Mesenchymal stem cell (in vitro differentiated cells and primary cell): ENCODE results near the gene RBP7.

Experiments
- DNase-seq: peaks from one replicate; pipeline ENCODE4 v3.0.0-alpha.2; 2013
- H2AFZ ChIP-seq: one replicate; pipeline ENCODE4 v1.6.1; 2013; ENCODE audit warnings: low read depth, mild to moderate bottlenecking, control low read depth, inconsistent platforms, low read length, moderate library complexity
- H2AK5ac ChIP-seq: 2 replicates; pipeline ENCODE4 v1.6.1; 2013; ENCODE audit warnings: low read length, moderate library complexity, mild to moderate bottlenecking, inconsistent platforms; ENCODE audit not compliant: severe bottlenecking
- H2BK120ac ChIP-seq: one replicate; pipeline ENCODE4 v1.6.1; 2013; ENCODE audit warnings: low read depth, mild to moderate bottlenecking, inconsistent platforms, low read length, moderate library complexity
- H2BK12ac ChIP-seq, 2 experiments: one replicate each; pipeline ENCODE4 v1.6.1; 2013; ENCODE audit warnings: inconsistent platforms in 2 of 2, low read length in 2 of 2, mild to moderate bottlenecking in 2 of 2, moderate library complexity in 2 of 2, control low read depth in 1 of 2
- H2BK15ac ChIP-seq: one replicate; pipeline ENCODE4 v1.6.1; 2013; ENCODE audit warnings: mild to moderate bottlenecking, low read depth, inconsistent platforms; ENCODE audit not compliant: poor library complexity, severe bottlenecking
- H2BK5ac ChIP-seq: 2 replicates; pipeline ENCODE4 v1.6.1; 2013; ENCODE audit warnings: low read depth, mild to moderate bottlenecking, low read length, control low read depth, inconsistent platforms; ENCODE audit not compliant: poor library complexity, severe bottlenecking
- H3K14ac ChIP-seq, 2 experiments: one replicate each; pipeline ENCODE4 v1.6.1; 2013; ENCODE audit warnings: inconsistent platforms in 2 of 2, low read length in 2 of 2, control low read depth in 1 of 2, mild to moderate bottlenecking in 1 of 2, moderate library complexity in 1 of 2
- H3K18ac ChIP-seq, 2 experiments: one replicate each; pipeline ENCODE4 v1.6.1; 2013; ENCODE audit warnings: inconsistent platforms in 2 of 2, low read length in 2 of 2, control low read depth in 1 of 2, low read depth in 1 of 2, mild to moderate bottlenecking in 1 of 2
- H3K23ac ChIP-seq, 2 experiments: one replicate each; pipeline ENCODE4 v1.6.1; 2013; ENCODE audit warnings: inconsistent platforms in 2 of 2, low read length in 2 of 2, mild to moderate bottlenecking in 2 of 2, moderate library complexity in 2 of 2, control low read depth in 1 of 2
- H3K27ac ChIP-seq: 2 replicates; pipeline ENCODE4 v1.5.1; 2013; ENCODE audit warnings: mild to moderate bottlenecking, moderate library complexity, low read length, control low read depth, inconsistent platforms; ENCODE audit not compliant: poor library complexity, severe bottlenecking
- H3K27me3 ChIP-seq, 2 experiments: 2 replicates each; pipeline versions ENCODE4 v1.6.1 to v1.7.0; 2013; ENCODE audit warnings: low read length in 2 of 2, mild to moderate bottlenecking in 2 of 2, moderate library complexity in 2 of 2, control low read depth in 1 of 2, inconsistent platforms in 1 of 2; ENCODE audit not compliant: control insufficient read depth in 1 of 2, insufficient read depth in 1 of 2
- H3K36me3 ChIP-seq, 2 experiments: 2 replicates each; pipeline versions ENCODE4 v1.6.1 to v1.7.0; 2013; ENCODE audit warnings: low read length in 2 of 2, control low read depth in 1 of 2, inconsistent platforms in 1 of 2, low read depth in 1 of 2, mild to moderate bottlenecking in 1 of 2; ENCODE audit not compliant: insufficient read depth in 2 of 2, control insufficient read depth in 1 of 2
- H3K4ac ChIP-seq, 2 experiments: one replicate each; pipeline ENCODE4 v1.6.1; 2013; ENCODE audit warnings: inconsistent platforms in 2 of 2, low read length in 2 of 2, mild to moderate bottlenecking in 2 of 2, moderate library complexity in 2 of 2, control low read depth in 1 of 2, low read depth in 1 of 2
- H3K4me1 ChIP-seq: 2 replicates; pipeline ENCODE4 v1.6.1; 2013; ENCODE audit warnings: low read depth, low read length, control low read depth; ENCODE audit not compliant: control insufficient read depth, insufficient read depth
- H3K4me2 ChIP-seq: 2 replicates; pipeline ENCODE4 v1.6.1; 2013; ENCODE audit warnings: low read length, mild to moderate bottlenecking, inconsistent platforms; ENCODE audit not compliant: poor library complexity, severe bottlenecking
- H3K4me3 ChIP-seq, 2 experiments: 2 replicates each; pipeline versions ENCODE4 v1.5.1 to v1.7.0; 2013; ENCODE audit warnings: low read length in 2 of 2, mild to moderate bottlenecking in 2 of 2, control low read depth in 1 of 2, low read depth in 1 of 2; ENCODE audit not compliant: insufficient read depth in 1 of 2
- H3K79me1 ChIP-seq: replicated peaks from 2 replicates; pipeline ENCODE4 v1.6.1; 2013; ENCODE audit warnings: mild to moderate bottlenecking, control low read depth, low read length, inconsistent platforms; ENCODE audit not compliant: poor library complexity, severe bottlenecking
- H3K9ac ChIP-seq: 2 replicates; pipeline ENCODE4 v1.7.0; 2013; ENCODE audit warnings: mild to moderate bottlenecking, low read length, moderate library complexity
- H3K9me3 ChIP-seq: 2 replicates; pipeline ENCODE4 v1.7.0; 2013; ENCODE audit warnings: mild to moderate bottlenecking, low read length; ENCODE audit not compliant: control insufficient read depth
- H4K8ac ChIP-seq: one replicate; pipeline ENCODE4 v1.6.1; 2013; ENCODE audit warnings: inconsistent platforms, mild to moderate bottlenecking, low read length, moderate library complexity
- H4K91ac ChIP-seq: one replicate; pipeline ENCODE4 v1.6.1; 2013; ENCODE audit warnings: mild to moderate bottlenecking, low read length, inconsistent platforms
- WGBS: methylation state at CpG from one replicate; pipeline ENCODE4 v1.1.7; 2013; ENCODE audit warnings: mixed read lengths; 5-methylcytosine and 5-hydroxymethylcytosine counted together

Gene RBP7

GRCh38 chr1:10051656-10052055 lies 54.6 kb downstream of the RBP7 start:
- Histone ChIP-seq H2BK120ac (no peak overlapping the region), H3K4ac (no peak overlapping the region), H3K4me3 (no peak overlapping the region), H3K27ac (no peak overlapping the region), H3K18ac (no peak overlapping the region), H2BK5ac (no peak overlapping the region), H3K4me1 (peaks cover 6% of the 10 kb centered on the region), H3K27me3 (no peaks in the 10 kb centered on the region), H2BK15ac (no peak overlapping the region), H4K8ac (no peak overlapping the region), H3K23ac (no peak overlapping the region), H3K14ac (no peak overlapping the region), H3K79me1 (peaks cover 46% of the 10 kb centered on the region), H3K9me3 (no peaks in the 10 kb centered on the region), H2AK5ac (no peak overlapping the region), H3K36me3 (peaks cover 7 to 8% of the 10 kb centered on the region in 2 experiments), H2AFZ (no peak overlapping the region), H3K9ac (no peak overlapping the region), H2BK12ac (no peak overlapping the region), H3K4me2 (no peak overlapping the region), H4K91ac (no peak overlapping the region)
- no peak for DNase-seq
- 100% methylated on average over 1 of the region's 1 CpG for WGBS

GRCh38 chr1:10052347-10052746 lies 55.3 kb downstream of the RBP7 start:
- Histone ChIP-seq H2BK5ac (no peak overlapping the region), H3K9ac (no peak overlapping the region), H3K27me3 (no peaks in the 10 kb centered on the region), H3K14ac (no peak overlapping the region), H3K27ac (no peak overlapping the region), H3K4ac (no peak overlapping the region), H3K36me3 (peaks cover 7 to 8% of the 10 kb centered on the region in 2 experiments), H3K4me3 (no peak overlapping the region), H3K9me3 (no peaks in the 10 kb centered on the region), H3K18ac (no peak overlapping the region), H2BK15ac (no peak overlapping the region), H3K4me1 (peaks cover 9% of the 10 kb centered on the region), H3K4me2 (no peak overlapping the region), H2BK120ac (no peak overlapping the region), H3K23ac (no peak overlapping the region), H2BK12ac (no peak overlapping the region), H4K91ac (no peak overlapping the region), H2AK5ac (no peak overlapping the region), H3K79me1 (peaks cover 45% of the 10 kb centered on the region), H2AFZ (no peak overlapping the region), H4K8ac (no peak overlapping the region)
- no peak for DNase-seq
- 99% methylated on average over 4 of the region's 4 CpGs for WGBS

DNA sequence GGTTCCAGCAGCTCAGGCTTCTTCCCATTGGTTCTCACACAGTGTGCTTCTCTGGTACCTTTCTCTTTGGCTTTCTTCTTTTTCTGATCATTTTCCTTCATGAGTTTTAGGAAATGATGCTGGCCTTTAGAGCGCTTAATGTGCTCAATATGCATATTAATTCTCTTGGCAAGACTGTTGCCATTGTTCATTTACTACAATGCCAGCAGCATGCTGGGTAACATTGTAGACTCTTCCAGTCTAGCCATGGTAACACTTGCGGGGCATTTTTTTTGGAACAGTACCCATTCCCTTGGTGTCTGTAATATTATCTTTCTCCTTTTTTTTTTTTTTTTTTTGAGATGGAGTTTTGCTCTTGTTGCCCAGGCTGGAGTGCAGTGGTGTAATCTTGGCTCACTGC lies 57.4 kb downstream of the RBP7 start:
- Histone ChIP-seq H3K4me3 (no peak overlapping the region), H2BK12ac (no peak overlapping the region), H4K8ac (no peak overlapping the region), H3K9ac (no peak overlapping the region), H3K27ac (no peak overlapping the region), H3K18ac (no peak overlapping the region), H2BK120ac (no peak overlapping the region), H3K14ac (no peak overlapping the region), H4K91ac (no peak overlapping the region), H3K79me1 (peaks cover 42% of the 10 kb centered on the region), H3K23ac (no peak overlapping the region), H3K9me3 (no peaks in the 10 kb centered on the region), H3K36me3 (peaks cover 11 to 21% of the 10 kb centered on the region in 2 experiments), H3K4me2 (no peak overlapping the region), H2AK5ac (no peak overlapping the region), H2BK15ac (no peak overlapping the region), H3K27me3 (no peaks in the 10 kb centered on the region), H2BK5ac (no peak overlapping the region), H3K4me1 (peaks cover 20% of the 10 kb centered on the region), H2AFZ (no peak overlapping the region), H3K4ac (no peak overlapping the region)
- 89% methylated on average over 1 of the region's 2 CpGs for WGBS
- DNase-seq, result no peak

DNA sequence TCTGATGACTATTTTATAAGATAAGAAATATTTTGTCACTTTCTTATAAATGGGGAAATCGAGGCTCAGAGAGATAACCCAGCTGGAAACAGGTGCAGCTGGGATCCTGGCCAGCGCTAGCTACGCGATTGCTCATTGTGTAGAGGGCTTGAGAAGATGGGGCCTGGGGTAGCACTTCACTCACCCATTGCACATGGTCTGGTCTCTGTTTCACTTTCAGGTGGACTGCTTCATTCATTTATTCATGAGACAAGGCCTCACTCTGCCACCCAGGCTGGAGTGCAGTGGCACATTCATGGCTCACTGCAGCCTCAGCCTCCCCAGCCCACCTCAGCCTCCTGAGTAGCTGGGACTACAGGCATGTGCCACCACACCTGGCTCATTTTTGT lies 59.6 kb downstream of the RBP7 start:
- H3K9me3 ChIP-seq, result no peaks in the 10 kb centered on the region
- no peak overlapping the region for H2AK5ac ChIP-seq
- H2BK120ac ChIP-seq, result peak overlapping the region; percentile 64
- no peak overlapping the region for H3K4me2 ChIP-seq
- peak overlapping the region; percentile 49 to 51 for H2BK12ac ChIP-seq
- no peak overlapping the region for H4K8ac ChIP-seq
- H3K23ac ChIP-seq, result no peak overlapping the region
- no peak overlapping the region for H3K4me3 ChIP-seq
- H3K4ac ChIP-seq, result no peak overlapping the region
- H3K9ac ChIP-seq, result peak overlapping the region; percentile 66
- H3K4me1 ChIP-seq, result peaks cover 20% of the 10 kb centered on the region
- H3K27ac ChIP-seq, result no peak overlapping the region
- 98% methylated on average over 4 of the region's 4 CpGs for WGBS
- H3K18ac ChIP-seq, result peak overlapping the region; percentile 11 to 46
- peaks cover 39% of the 10 kb centered on the region for H3K79me1 ChIP-seq
- H3K27me3 ChIP-seq, result no peaks in the 10 kb centered on the region
- peak overlapping the region in 1 of 2 experiments; percentile 18 for H3K14ac ChIP-seq
- H4K91ac ChIP-seq, result no peak overlapping the region
- peaks cover 12 to 15% of the 10 kb centered on the region in 2 experiments for H3K36me3 ChIP-seq
- no peak for DNase-seq
- no peak overlapping the region for H2BK15ac ChIP-seq
- H2BK5ac ChIP-seq, result no peak overlapping the region
- H2AFZ ChIP-seq, result no peak overlapping the region
